ENCODE measurements around the gene PTTG1IP2.
"Not testable (repeated sequence)": the region's sequence is repeated elsewhere in the genome, so short reads cannot be mapped to it uniquely, and the experiment has no call there.

Gene PTTG1IP2

DNA sequence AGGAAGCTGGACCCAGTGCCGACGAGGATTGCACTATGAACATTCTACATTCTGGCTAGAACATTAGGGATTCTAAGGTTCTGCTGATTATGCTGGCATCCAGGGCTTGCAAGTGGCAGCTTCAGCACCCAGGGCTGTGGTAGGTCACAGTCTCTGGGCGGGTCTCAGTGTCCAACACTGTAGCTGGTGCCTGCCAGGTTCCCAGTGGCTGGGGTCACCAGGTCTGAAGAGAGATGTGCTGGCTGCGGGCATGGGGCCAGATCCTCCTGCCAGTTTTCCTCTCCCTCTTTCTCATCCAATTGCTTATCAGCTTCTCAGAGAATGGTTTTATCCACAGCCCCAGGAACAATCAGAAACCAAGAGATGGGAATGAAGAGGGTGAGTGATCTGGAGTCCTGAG lies at the start of gene PTTG1IP2:
TSS of gene PTTG1IP2 (plus strand) at position 86 of the 400 bp plus-strand sequence. CDS start at position 234, 148 bp downstream.
- no peak for DNase-seq

DNA sequence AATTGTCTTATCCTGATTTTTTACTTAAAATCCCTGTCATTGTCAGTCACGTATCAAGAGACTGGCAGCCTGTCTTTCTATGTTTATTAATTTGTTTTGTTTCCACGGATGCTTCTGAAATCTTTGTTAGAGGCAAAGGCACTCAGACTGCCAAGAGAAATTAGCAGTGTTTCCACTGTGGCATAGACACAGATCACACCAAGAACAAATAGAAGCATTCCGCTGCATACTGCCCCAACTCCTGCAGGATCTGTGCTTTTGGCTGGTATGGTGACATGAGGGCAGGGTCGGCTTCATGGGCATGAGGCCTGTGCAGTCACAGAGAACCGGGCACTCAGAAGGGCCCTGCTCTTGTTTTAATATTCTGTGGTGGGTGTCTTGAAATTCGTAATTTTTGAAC lies 47.8 kb upstream of the PTTG1IP2 start:
- no peak for DNase-seq

DNA sequence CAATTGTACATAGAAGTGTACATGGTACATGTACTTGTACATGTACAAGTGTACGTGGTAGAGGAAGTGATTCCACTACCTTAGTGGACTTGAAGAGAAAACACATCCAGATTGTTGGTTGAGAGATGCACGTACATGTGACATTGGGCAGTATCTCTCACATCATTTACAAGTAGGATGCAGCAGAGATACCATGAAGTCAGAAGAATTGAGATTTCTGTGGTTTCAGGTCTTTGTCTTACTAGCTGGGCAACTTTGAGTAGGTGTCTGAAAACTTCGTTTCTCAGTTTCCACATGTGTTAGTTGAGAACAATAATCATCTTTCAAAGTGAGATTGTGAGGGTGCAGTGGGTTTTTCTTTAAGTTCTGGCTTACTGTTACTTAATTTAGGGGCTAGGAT lies 44.7 kb upstream of the PTTG1IP2 start:
- no peak for DNase-seq

DNA sequence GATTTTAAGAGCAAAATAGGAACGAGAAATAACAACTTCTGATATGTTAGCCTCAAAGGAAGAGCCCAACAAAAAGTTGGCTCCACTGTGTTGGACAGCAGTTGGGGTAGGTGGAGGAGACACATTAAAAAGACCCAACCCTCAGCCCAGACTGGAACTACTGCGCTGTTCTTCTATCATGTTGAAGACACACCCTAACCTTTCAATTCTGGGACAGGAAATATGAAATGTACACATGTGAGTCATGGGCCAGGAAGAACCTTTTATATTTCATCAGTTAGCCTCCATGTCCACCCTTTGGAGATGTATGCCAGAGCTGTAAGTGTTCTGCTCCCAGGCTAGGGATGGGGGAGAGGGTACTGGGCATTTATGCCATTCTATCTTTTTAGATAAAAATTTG lies 44.1 kb upstream of the PTTG1IP2 start:
- DNase-seq, result no peak

- DNase-seq, result no peak
Measured at GRCh38 chr7:90430614-90431460, 38.6 kb upstream of the PTTG1IP2 start.

GRCh38 chr7:90432752-90433151 lies 36.7 kb upstream of the PTTG1IP2 start:
- DNase-seq, result no peak

DNA sequence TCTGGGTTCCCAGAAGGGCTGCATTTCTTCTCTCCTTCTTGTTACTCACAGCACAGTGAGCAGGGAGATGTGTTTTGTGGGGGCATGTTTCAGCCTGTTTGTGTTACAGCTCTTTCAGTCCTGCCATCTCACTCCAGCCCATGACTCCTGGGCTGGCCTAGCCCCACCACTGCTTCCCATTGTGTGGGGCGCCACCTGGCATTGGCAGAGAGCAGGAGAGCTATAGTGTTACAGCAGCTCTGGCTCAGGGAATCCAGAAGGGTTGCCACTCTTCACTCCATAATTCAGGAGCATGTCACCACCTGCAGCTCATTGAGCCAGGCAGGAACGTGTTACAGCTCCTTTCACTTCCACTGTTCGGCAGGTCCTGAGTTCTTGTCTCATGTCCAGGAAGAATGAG lies 36.2 kb upstream of the PTTG1IP2 start:
- DNase-seq, result no peak

- no peak for DNase-seq
Measured at GRCh38 chr7:90445633-90446032, 23.8 kb upstream of the PTTG1IP2 start.

- DNase-seq, result no peak
Measured at GRCh38 chr7:90446137-90446899, 23.1 kb upstream of the PTTG1IP2 start.

DNA sequence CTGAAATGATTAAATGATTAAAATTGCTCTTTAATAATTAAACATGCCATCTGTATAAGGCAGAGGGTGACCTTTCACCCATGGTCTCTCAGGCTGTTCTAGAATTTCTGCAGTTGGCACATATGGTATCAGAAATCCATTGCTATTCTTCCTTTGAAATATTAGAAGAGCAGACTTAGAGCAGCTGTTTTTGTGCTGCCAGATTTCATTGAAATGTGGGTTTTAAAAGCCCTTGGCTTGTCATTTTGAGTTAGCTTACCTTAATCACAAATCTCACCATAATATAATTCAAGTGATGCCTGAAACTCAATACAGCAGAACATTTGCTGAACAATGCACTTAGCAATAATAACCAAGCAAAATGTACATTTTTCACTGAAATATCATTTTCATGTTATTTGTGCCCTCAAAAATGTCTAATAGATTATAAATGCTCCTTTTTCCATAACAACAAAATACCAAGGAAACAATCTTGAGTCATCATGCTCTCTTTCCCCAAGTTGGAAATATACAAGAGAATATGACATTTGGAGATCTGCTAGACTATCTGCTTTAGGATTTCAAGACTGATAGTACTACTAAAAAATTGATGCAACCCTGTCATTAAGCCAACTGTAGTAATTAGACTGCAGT lies 16.1 kb upstream of the PTTG1IP2 start:
- DNase-seq, result no peak

GRCh38 chr7:90453931-90454330 lies 15.5 kb upstream of the PTTG1IP2 start:
- DNase-seq, result no peak

DNA sequence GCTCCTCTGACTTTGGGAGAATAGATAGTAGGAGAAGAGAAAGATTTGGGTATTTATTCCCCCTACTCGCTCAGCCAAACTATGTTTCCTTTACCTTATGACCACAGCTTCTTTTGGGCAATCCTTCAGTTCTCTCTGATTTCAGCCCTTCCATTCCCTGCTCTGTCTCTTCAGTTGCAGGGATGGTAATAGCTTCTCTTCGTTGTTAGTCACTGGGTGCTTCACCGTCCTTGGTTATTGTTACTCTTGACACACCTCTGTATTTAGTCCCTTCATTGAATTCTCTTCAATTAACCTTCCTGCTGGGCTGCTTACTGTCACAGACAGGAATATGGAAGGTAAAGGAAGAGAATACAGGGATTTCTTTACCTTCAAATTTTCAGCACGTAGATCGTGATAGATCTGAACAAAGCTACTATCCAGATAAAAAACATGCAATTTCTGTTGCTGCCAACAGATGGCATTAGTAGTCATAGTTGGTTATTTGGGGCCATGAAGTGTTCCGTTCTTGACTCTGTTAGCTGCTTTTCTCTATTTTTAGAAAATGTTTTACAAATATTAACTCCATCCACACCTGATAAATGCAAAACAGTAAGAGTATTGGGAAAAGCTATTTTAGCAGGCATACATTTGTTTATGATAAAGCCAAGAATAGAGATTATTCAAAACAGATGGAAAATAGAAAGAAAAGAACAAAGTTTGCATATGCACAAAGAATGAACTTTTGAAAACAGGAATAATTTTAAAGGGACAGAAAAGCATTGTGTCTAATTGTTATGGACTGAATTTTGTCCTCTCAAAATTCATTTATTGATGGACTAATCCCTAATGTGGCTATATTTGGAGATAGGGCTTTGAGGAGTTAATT lies 14.0 kb upstream of the PTTG1IP2 start:
- peak; percentile 13 for DNase-seq

DNA sequence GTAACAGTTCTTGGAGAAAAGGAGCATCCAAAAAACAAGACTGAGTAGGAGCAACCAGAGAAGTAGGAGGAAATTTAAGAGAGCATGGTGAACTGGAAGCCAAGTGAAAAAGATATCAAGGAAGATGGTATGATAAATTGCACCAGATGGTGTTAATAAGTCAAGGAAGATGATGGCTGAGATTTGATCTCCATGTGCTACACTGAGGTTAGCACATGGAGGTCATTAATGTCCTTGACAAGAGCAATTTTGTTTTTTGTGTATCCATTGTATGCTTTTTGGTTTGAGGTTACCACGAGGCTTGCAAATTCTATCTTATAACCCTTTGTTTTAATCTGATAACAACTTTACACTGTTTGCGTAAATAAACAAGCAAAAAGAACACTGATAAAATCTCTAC lies 11.3 kb upstream of the PTTG1IP2 start:
- DNase-seq, result no peak

DNA sequence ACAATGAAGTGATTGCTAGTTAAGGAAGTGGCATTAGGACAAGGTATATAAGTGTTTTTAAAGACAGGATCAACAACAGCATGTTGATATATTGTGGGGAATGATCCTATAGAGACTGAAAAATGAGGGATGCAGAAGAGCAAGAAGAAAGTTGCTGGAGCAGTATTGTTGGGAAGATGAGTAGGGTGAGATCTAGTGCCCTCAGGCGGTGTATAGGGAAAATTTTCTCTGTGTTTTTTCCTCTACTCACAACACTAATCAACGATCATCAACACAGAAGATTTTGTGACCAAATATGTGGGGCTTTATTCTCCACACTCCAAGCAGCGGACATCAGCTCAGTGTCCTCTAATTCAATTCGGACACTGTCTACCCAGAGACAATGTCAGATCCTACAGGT lies 9.6 kb upstream of the PTTG1IP2 start:
- no peak for DNase-seq

- no peak for DNase-seq
Measured at GRCh38 chr7:90461219-90461618, 8.2 kb upstream of the PTTG1IP2 start.

DNA sequence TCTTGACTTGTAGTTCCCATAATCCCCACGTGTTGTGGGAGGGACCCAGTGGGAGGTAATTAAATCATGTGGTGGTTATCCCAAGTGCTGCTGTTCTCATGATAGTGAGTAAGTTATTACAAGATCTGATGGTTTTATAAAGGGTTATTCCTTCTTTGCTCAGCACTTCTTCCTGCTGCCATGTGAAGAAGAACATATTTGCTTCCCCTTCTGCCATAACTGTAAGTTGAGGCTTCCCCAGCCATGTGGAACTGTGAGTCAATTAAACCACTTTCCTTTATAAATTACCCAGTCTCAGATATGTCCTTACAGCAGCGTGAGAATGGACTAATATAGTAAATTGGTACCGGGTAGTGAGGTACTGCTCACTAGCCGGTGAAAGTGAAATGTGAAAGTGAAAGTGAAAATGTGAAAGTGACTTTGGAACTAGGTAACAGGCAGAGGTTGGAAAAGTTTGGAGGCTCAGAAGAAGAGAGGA lies 6.2 kb upstream of the PTTG1IP2 start:
- not testable (repeated sequence) for DNase-seq

GRCh38 chr7:90465816-90466215 lies 3.6 kb upstream of the PTTG1IP2 start:
- no peak for DNase-seq

GRCh38 chr7:90472805-90473540 lies 3.5 kb downstream of the PTTG1IP2 start:
- no peak for DNase-seq

GRCh38 chr7:90473814-90474213 lies 4.4 kb downstream of the PTTG1IP2 start:
- no peak for DNase-seq

- no peak for DNase-seq
Measured at GRCh38 chr7:90474284-90475210, 5.1 kb downstream of the PTTG1IP2 start.

DNA sequence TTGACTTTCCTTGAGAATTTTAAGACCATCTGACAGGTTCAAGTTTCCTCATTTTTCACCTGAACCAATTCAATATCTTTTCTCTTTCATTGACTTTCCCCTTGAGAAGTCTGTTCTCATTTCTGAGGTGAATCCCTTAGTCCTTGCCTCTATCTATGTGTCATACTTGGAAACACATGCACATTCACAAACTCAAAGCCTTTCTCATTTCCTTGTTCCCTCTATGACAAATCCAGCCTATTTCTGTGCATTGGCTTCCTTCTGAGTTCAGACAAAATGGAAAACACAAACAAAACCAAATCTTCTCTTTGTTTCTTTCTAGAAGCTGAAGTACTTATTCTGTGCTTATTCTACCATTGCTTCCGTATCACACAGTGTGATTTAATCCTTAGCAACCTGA lies 13.8 kb downstream of the PTTG1IP2 start:
- no peak for DNase-seq
